ENCODE data around the gene LDLRAD4. TPM values are rescaled to one million over a fixed set of nuclear protein-coding genes. Genes with fewer than 3 reads are reported as not detected.
"Not testable (repeated sequence)": the region's sequence is repeated elsewhere in the genome, so short reads cannot be mapped to it uniquely, and the experiment has no call there.

Gene LDLRAD4
- total and polyA plus RNA-seq, 2 experiments from 2014 or later, result 0.73 to 1.9 TPM

DNA sequence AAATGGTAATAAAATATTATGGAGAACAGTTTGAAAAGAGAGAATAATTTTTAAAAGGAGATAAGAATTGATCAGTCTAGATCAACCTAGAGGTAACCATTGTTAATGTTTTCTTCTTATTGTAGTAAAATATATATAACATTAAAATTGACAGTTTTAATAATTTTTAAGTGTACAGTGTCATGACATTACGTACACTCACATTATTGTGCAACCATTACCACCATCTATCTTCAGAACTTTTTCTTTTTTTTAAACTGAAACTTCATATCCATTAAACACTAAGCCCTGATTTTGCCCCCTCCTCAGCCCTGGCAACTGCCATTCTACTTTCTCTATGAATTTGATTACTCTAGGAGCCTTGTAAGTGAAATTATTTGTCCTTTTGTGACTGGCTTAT is 121.1 kb downstream of the LDLRAD4 start (continued):
- TF ChIP-seq, protein P1, sequence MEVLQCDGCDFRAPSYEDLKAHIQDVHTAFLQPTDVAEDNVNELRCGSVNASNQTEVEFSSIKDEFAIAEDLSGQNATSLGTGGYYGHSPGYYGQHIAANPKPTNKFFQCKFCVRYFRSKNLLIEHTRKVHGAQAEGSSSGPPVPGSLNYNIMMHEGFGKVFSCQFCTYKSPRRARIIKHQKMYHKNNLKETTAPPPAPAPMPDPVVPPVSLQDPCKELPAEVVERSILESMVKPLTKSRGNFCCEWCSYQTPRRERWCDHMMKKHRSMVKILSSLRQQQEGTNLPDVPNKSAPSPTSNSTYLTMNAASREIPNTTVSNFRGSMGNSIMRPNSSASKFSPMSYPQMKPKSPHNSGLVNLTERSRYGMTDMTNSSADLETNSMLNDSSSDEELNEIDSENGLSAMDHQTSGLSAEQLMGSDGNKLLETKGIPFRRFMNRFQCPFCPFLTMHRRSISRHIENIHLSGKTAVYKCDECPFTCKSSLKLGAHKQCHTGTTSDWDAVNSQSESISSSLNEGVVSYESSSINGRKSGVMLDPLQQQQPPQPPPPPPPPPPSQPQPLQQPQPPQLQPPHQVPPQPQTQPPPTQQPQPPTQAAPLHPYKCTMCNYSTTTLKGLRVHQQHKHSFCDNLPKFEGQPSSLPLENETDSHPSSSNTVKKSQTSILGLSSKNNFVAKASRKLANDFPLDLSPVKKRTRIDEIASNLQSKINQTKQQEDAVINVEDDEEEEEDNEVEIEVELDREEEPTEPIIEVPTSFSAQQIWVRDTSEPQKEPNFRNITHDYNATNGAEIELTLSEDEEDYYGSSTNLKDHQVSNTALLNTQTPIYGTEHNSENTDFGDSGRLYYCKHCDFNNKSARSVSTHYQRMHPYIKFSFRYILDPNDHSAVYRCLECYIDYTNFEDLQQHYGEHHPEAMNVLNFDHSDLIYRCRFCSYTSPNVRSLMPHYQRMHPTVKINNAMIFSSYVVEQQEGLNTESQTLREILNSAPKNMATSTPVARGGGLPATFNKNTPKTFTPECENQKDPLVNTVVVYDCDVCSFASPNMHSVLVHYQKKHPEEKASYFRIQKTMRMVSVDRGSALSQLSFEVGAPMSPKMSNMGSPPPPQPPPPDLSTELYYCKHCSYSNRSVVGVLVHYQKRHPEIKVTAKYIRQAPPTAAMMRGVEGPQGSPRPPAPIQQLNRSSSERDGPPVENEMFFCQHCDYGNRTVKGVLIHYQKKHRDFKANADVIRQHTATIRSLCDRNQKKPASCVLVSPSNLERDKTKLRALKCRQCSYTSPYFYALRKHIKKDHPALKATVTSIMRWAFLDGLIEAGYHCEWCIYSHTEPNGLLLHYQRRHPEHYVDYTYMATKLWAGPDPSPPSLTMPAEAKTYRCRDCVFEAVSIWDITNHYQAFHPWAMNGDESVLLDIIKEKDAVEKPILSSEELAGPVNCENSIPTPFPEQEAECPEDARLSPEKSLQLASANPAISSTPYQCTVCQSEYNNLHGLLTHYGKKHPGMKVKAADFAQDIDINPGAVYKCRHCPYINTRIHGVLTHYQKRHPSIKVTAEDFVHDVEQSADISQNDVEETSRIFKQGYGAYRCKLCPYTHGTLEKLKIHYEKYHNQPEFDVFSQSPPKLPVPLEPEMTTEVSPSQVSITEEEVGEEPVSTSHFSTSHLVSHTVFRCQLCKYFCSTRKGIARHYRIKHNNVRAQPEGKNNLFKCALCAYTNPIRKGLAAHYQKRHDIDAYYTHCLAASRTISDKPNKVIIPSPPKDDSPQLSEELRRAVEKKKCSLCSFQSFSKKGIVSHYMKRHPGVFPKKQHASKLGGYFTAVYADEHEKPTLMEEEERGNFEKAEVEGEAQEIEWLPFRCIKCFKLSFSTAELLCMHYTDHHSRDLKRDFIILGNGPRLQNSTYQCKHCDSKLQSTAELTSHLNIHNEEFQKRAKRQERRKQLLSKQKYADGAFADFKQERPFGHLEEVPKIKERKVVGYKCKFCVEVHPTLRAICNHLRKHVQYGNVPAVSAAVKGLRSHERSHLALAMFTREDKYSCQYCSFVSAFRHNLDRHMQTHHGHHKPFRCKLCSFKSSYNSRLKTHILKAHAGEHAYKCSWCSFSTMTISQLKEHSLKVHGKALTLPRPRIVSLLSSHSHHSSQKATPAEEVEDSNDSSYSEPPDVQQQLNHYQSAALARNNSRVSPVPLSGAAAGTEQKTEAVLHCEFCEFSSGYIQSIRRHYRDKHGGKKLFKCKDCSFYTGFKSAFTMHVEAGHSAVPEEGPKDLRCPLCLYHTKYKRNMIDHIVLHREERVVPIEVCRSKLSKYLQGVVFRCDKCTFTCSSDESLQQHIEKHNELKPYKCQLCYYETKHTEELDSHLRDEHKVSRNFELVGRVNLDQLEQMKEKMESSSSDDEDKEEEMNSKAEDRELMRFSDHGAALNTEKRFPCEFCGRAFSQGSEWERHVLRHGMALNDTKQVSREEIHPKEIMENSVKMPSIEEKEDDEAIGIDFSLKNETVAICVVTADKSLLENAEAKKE (CRISPR knock-in tag; IDR thresholded peaks at IDR 0.05), result no peak
- TF ChIP-seq EZH2 (IDR thresholded peaks at IDR 0.05; ENCODE audit: low read depth, unreplicated experiment), result no peak

DNA sequence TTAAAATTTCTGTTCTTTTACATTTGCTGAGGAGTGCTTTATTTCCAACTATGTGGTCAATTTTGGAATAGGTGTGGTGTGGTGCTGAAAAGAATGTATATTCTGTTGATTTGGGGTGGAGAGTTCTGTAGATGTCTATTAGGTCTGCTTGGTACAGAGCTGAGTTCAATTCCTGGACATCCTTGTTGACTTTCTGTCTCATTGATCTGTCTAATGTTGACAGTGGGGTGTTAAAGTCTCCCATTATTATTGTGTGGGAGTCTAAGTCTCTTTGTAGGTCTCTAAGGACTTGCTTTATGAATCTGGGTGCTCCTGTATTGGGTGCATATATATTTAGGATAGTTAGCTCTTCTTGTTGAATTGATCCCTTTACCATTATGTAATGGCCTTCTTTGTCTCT is 127.9 kb downstream of the LDLRAD4 start:
- H3K27ac Mint-ChIP-seq; H3K4me1 ChIP-seq (ENCODE audit: insufficient read depth); H3K36me3 ChIP-seq (ENCODE audit: insufficient read depth); H3K4me3 ChIP-seq; H3K27me3 Mint-ChIP-seq (ENCODE audit: insufficient read depth, low read depth, poor library complexity); H3K27ac ChIP-seq (ENCODE audit: low read depth); H3K79me2 ChIP-seq (replicated peaks; ENCODE audit: insufficient read depth); H3K4me1 Mint-ChIP-seq; ATAC-seq; H3K4me2 ChIP-seq; H3K4me3 Mint-ChIP-seq; DNase-seq (ENCODE audit: low spot score); H3K27me3 ChIP-seq (ENCODE audit: insufficient read depth); H4K20me1 ChIP-seq (replicated peaks; ENCODE audit: insufficient read depth); H2AFZ ChIP-seq; H3F3A ChIP-seq (replicated peaks; ENCODE audit: low read depth); H3K9me2 ChIP-seq (ENCODE audit: insufficient read depth): not testable (repeated sequence)
- H3K9me3 Mint-ChIP-seq, result peaks cover 73% of the 10 kb centered on the region
- H3K36me3 Mint-ChIP-seq (ENCODE audit: low read depth), result peaks cover 13% of the 10 kb centered on the region; the same call in 2 of the 3 replicates

- DNase-seq (ENCODE audit: low spot score) (no peak), ATAC-seq (no peak)
- H3K79me2 ChIP-seq (replicated peaks; ENCODE audit: insufficient read depth), result no peaks in the 10 kb centered on the region
- Mint-ChIP-seq H3K4me3 (no peak overlapping the region), H3K27ac (no peak overlapping the region), H3K4me1 (no peaks in the 10 kb centered on the region), H3K27me3 (ENCODE audit: insufficient read depth, low read depth, poor library complexity) (peaks cover 2% of the 10 kb centered on the region), H3K36me3 (ENCODE audit: low read depth) (peaks cover 13% of the 10 kb centered on the region; the same call in 2 of the 3 replicates), H3K9me3 (peaks cover 32% of the 10 kb centered on the region)
- no peak overlapping the region for H3K4me2 ChIP-seq
- peaks cover 6% of the 10 kb centered on the region; the same call in 1 of the 2 replicates for H3K36me3 ChIP-seq (ENCODE audit: insufficient read depth)
- no peaks in the 10 kb centered on the region for H3K4me1 ChIP-seq (ENCODE audit: insufficient read depth)
- H3K27ac ChIP-seq (ENCODE audit: low read depth), result no peak overlapping the region
- no peaks in the 10 kb centered on the region; the same call in 1 of the 2 replicates for H4K20me1 ChIP-seq (replicated peaks; ENCODE audit: insufficient read depth)
- H3K27me3 ChIP-seq (ENCODE audit: insufficient read depth), result no peaks in the 10 kb centered on the region
- H3K4me3 ChIP-seq, result no peak overlapping the region
- no peak overlapping the region for H2AFZ ChIP-seq
- no peaks in the 10 kb centered on the region for H3K9me2 ChIP-seq (ENCODE audit: insufficient read depth)
- H3F3A ChIP-seq (replicated peaks; ENCODE audit: low read depth), result no peaks in the 10 kb centered on the region
- TF ChIP-seq CREB1 (CRISPR knock-in tag; IDR thresholded peaks at IDR 0.05; ENCODE audit: low read depth), result no peak
- TF ChIP-seq, protein P1 (CRISPR knock-in tag; IDR thresholded peaks at IDR 0.05), result no peak
Observed at GRCh38 chr18:13353084-13353823, 134.7 kb downstream of the LDLRAD4 start.

All from GM23338 (cell line).